Adrenal gland (tissue), 12 donors: ENCODE measurements around the gene LRTM1. TPM values are rescaled to one million over a fixed set of nuclear protein-coding genes. Genes with fewer than 3 reads are reported as not detected.
A peak's percentile ranks its signal among the peaks of the same experiment; 100 is the strongest.

Experiments
- DNase-seq, 7 donors: peaks; one replicate each; pipeline ENCODE4 v3.0.0-alpha.2; 2019 to 2020
- H3K27ac ChIP-seq, 5 donors: fragments of 200-600 bp; sonication (generic) in 4 of 5; 1 replicate in 3 of 5; 2 replicates in 2 of 5; pipeline versions ENCODE4 v1.5.1 to v1.8.0; 2016 to 2020; ENCODE audit warnings: mild to moderate bottlenecking in 1 of 5
- H3K27me3 ChIP-seq: fragments of 200-600 bp; 2 replicates; pipeline ENCODE4 v1.8.0; 2021
- H3K36me3 ChIP-seq, 2 donors: fragments of 200-600 bp; replicated peaks in 1 of 2; 1 replicate in 1 of 2; 2 replicates in 1 of 2; pipeline versions ENCODE4 v1.5.1 to v1.8.0; 2018 to 2022
- H3K4me1 ChIP-seq, 2 donors: fragments of 200-600 bp; replicated peaks in 1 of 2; 1 replicate in 1 of 2; 2 replicates in 1 of 2; pipeline versions ENCODE4 v1.5.1 to v1.8.0; 2018 to 2021
- H3K4me3 ChIP-seq, 4 donors: fragments of 200-600 bp; sonication (generic) in 3 of 4; one replicate each; pipeline ENCODE4 v1.5.1; 2016 to 2018
- H3K9me3 ChIP-seq, 3 donors: fragments of 200-600 bp; sonication (generic) in 1 of 3; replicated peaks in 1 of 3; 1 replicate in 2 of 3; 2 replicates in 1 of 3; pipeline versions ENCODE4 v1.5.1 to v1.8.0; 2016 to 2021
- POLR2A ChIP-seq, 2 donors: fragments of 450-650 bp; IDR thresholded peaks; one replicate each; pipeline ENCODE4 v1.6.1; 2017; ENCODE audit warnings: antibody characterized with exemption in 2 of 2, mild to moderate bottlenecking in 2 of 2, moderate library complexity in 1 of 2
- WGBS, 4 donors: extraction: QIAGEN DNeasy Blood & Tissue Kit in 2 of 4; methylation state at CpG; one replicate each; pipeline versions ENCODE4 v1.1.5 to v1.1.7; 2013 to 2017; 5-methylcytosine and 5-hydroxymethylcytosine counted together
- intact Hi-C, 2 donors: fragments of 100-400 bp; cut with DNase I; formaldehyde crosslinking; loops; one replicate each; pipeline versions ENCODE4 v1.14.1 to v1.15.0; 2022 to 2023
- polyA plus RNA-seq, 3 donors: library from polyadenylated mRNA; stranded (reverse); fragments of 200-250 nt in 2 of 3; fragments of 350-450 nt in 1 of 3; fragmentation: Illumina TruSeq in 1 of 3; extraction: RNeasy Lipid Tissue Mini Kit (QIAGEN cat#74804) in 1 of 3; gene quantifications; one replicate each; pipeline ENCODE4 v1.2.3, GENCODE V29; 2013 to 2014
- total RNA-seq, 9 donors: library from RNA; depleted of rRNA in 4 of 9; stranded (reverse); fragments of >200 nt in 4 of 9; fragments of 120-200 nt in 1 of 9; fragmentation: NEBNext Ultra II Directional in 1 of 9; extraction: Animal tissue kit (Norgen Biotek cat#: 25700) in 1 of 9; gene quantifications; one replicate each; pipeline versions ENCODE4 v1.1.0 to v1.2.4, GENCODE V29; 2013 to 2023
- TF ChIP-seq, protein P1 (sequence below), 6 experiments: fragments of 450-650 bp in 4 of 6; fragments of 200-600 bp in 2 of 6; sonication (generic) in 1 of 6; IDR thresholded peaks; 1 replicate in 5 of 6; 2 replicates in 1 of 6; pipeline versions ENCODE4 v1.5.1 to v1.8.0; 2016 to 2021; ENCODE audit warnings: antibody characterized with exemption in 6 of 6, mild to moderate bottlenecking in 2 of 6, moderate library complexity in 1 of 6
- donor health status: healthy with polysubstance abuse.
- donor health status: Bipolar disorder and iron deficiency.
- donor health status: DM: yes; HTN: yes; CAD: no.
- donor health status: DM: no; HTN: no; CAD: no.
- donor health status: DM: no; HTN: no; CAD: no.
- donor health status: DM: yes; HTN: yes; CAD: no.

The LRTM1 gene
- total and polyA plus RNA-seq, 12 donors, result 0.16 to 0.39 TPM; not detected in 10

- H3K27me3 ChIP-seq, result no peaks in the 10 kb centered on the region
- peak; percentile 35 to 74 (median 51) for DNase-seq
- TF ChIP-seq, protein P1, sequence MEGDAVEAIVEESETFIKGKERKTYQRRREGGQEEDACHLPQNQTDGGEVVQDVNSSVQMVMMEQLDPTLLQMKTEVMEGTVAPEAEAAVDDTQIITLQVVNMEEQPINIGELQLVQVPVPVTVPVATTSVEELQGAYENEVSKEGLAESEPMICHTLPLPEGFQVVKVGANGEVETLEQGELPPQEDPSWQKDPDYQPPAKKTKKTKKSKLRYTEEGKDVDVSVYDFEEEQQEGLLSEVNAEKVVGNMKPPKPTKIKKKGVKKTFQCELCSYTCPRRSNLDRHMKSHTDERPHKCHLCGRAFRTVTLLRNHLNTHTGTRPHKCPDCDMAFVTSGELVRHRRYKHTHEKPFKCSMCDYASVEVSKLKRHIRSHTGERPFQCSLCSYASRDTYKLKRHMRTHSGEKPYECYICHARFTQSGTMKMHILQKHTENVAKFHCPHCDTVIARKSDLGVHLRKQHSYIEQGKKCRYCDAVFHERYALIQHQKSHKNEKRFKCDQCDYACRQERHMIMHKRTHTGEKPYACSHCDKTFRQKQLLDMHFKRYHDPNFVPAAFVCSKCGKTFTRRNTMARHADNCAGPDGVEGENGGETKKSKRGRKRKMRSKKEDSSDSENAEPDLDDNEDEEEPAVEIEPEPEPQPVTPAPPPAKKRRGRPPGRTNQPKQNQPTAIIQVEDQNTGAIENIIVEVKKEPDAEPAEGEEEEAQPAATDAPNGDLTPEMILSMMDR (IDR thresholded peaks at IDR 0.05), result no peak
- no peak for TF ChIP-seq POLR2A (IDR thresholded peaks at IDR 0.05)
- no peak overlapping the region for H3K4me3 ChIP-seq
- H3K36me3 ChIP-seq, result no peaks in the 10 kb centered on the region
- H3K9me3 ChIP-seq, result no peaks in the 10 kb centered on the region
- intact Hi-C loops, result no loop called here
- H3K4me1 ChIP-seq, result no peaks in the 10 kb centered on the region
- no peak overlapping the region for H3K27ac ChIP-seq
- WGBS, 4 donors, result 24 to 51% (median 33%) methylated on average over 5 to 7 of the region's 7 CpGs
These were observed 49.7 kb downstream of the LRTM1 start for GRCh38 chr3:54878145-54878544.

GRCh38 chr3:54877730-54878129 is 50.1 kb downstream of the LRTM1 start:
- WGBS, 4 donors, result 78 to 91% (median 82%) methylated on average over 4 of the region's 4 CpGs
- intact Hi-C loops, result no loop called here
- no peak overlapping the region for H3K4me3 ChIP-seq

DNA sequence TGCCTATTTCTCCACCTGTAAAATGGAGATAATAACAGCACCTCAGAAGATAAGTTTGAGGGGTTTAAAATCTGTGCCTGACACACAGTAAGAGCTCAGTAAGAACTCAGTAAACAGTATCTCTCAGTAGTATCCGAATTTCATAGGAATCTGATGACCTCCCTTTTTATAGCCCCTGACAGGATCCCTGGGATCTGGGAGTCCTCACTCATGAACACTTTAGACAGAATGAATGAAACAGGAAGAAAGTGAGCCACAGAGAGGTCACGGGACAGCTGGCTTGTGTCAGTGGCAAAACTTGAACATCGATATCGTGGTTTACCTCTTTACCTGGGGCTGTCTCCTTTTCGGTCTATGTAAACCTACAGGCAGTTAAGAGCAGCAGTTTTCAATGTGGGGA is 51.2 kb downstream of the LRTM1 start:
- intact Hi-C loops, result no loop called here
- WGBS, 4 donors, result 92 to 98% (median 95%) methylated on average over 5 of the region's 5 CpGs

More at GRCh38 chr3:54877730-54878129, 50.1 kb downstream of the LRTM1 start:
- no peaks in the 10 kb centered on the region for H3K4me1 ChIP-seq
- no peaks in the 10 kb centered on the region for H3K27me3 ChIP-seq
- no peak for TF ChIP-seq POLR2A (IDR thresholded peaks at IDR 0.05)
- TF ChIP-seq, protein P1 (IDR thresholded peaks at IDR 0.05), result no peak
- no peaks in the 10 kb centered on the region for H3K9me3 ChIP-seq
- DNase-seq, result no peak
- H3K27ac ChIP-seq, result no peak overlapping the region
- H3K36me3 ChIP-seq, result no peaks in the 10 kb centered on the region

GRCh38 chr3:54875596-54876268 is 52.1 kb downstream of the LRTM1 start:
- no peak for DNase-seq
- Histone ChIP-seq H3K4me3 (no peak overlapping the region), H3K4me1 (no peaks in the 10 kb centered on the region), H3K27ac (no peak overlapping the region), H3K27me3 (no peaks in the 10 kb centered on the region), H3K36me3 (no peaks in the 10 kb centered on the region), H3K9me3 (no peaks in the 10 kb centered on the region)
- no peak for TF ChIP-seq POLR2A (IDR thresholded peaks at IDR 0.05)
- TF ChIP-seq, protein P1 (IDR thresholded peaks at IDR 0.05), result no peak
- intact Hi-C loops, result no loop called here
- WGBS, 4 donors, result 88 to 89% (median 89%) methylated on average over 8 of the region's 8 CpGs

More for the DNA sequence above, 51.2 kb downstream of the LRTM1 start:
- Histone ChIP-seq H3K27me3 (no peaks in the 10 kb centered on the region), H3K4me1 (no peaks in the 10 kb centered on the region), H3K9me3 (no peaks in the 10 kb centered on the region), H3K36me3 (no peaks in the 10 kb centered on the region), H3K4me3 (no peak overlapping the region), H3K27ac (no peak overlapping the region)
- no peak for TF ChIP-seq POLR2A (IDR thresholded peaks at IDR 0.05)
- TF ChIP-seq, protein P1 (IDR thresholded peaks at IDR 0.05), result no peak
- no peak for DNase-seq
